Measurements from ENCODE around the gene USP10.

USP10 gene

DNA sequence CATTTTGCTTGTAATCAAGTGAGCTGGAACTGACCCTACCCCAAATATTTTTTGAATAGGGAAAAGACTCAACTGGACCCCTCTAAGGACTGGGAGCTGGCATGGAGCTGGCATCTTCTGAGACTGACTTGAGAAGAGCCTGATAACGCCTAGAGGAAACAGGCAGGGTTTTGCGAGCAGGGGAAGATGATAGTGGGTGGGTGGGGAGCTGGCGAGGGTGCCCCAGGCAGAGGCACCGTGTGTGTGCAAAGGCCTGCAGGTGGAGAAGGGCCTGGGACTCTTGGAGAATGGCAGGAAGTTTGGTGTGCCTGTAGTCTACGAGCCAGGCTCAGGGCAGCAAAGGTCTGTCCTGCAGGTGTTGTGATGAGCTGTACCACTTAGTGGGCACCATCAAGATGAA is 124.1 kb downstream of the USP10 start:
- DNase-seq (ENCODE audit: low spot score): no peak

DNA sequence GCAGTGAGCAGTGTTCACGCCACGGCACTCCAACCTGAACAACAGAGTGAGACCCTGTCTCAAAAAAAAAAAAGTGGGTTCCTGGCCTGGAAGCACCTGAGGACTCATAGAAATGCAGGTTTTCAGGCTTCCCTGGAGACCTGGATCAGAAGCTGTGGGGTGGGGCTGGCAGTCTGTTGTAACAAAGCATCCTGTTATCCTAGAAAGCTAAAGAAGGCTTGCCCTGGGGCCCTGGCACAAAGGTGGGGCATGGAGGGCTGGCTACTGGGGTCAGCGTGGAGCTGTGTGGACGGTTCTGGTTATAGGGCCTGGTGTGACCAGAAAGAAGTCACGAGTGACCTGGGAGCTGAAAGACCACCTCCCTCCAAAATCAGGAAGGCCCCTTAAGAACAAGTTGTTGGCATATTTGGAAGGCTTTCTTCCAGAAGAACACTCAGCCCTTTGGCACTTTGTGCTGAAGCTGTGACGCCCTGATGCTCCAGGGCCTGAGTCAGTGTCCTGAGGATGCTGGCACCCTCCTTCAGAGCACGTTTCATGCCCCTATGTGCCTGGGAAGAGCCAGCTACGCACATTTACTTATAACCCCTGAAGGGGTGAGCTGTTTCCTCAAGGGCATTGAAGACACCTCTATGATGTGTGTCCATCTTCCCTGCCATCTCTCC is 126.2 kb downstream of the USP10 start:
- no peak for DNase-seq (ENCODE audit: low spot score)

DNA sequence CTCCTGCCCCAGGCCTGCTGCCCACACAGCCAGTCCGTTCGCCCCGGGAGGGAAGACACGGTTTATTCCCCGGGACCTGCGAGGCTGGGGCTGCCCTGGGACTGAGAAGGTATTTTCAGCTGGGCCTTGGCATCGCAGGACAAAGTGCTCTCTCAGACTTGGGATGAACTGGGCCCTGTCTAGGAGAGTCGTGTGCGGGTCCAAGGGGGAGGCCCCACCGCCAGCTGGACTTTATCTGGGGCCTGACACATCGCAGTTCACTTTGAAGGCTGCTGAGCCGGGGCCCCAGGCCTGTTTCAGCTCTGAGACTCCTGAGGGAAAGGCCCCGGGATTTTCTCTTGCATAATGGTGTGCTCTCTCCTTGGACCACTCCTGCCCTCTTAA is 126.8 kb downstream of the USP10 start:
- peak; percentile 64 for DNase-seq (ENCODE audit: low spot score)

DNA sequence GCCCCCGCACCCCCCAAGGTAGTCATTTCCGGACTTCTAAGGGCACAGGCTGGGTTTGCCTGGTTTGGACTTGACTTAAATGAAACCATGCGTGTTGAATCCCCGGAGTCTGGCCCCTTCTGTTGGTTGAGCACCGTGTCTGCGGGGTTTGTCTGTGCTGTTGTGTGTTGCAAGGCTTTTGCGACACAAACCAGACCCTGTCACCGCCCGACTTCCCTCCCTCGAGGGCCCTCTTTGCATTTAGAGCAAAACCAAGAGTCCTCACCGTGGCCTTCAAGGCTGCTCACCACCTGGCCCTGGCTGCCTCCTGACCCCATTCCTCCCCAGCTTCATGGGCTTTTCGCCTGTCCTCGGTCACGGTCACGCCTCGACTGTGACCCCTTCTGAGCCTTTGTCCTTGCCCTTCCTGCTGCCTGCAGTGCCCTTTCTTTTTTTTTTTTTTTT is 127.4 kb downstream of the USP10 start:
- DNase-seq (ENCODE audit: low spot score): no peak

DNA sequence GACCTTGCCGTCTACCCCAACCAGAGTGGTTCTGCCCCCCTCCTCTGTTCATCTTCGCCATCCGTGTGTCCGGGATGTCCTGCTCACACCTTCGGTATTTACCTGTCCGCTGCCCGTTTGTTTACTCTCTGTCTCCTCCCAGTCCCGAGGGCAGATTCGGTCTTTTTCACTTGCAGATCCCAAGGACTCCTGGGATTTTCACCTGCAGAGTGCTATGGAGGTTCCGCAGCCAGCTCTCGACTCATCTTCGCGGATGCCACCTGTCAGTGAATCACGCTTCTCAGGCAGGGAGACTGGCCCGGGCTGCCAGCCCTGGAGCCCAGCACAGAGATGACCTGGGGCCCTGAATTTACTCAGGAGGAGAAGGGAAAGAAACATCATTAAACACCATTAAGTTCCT is 128.1 kb downstream of the USP10 start:
- no peak for DNase-seq (ENCODE audit: low spot score)

DNA sequence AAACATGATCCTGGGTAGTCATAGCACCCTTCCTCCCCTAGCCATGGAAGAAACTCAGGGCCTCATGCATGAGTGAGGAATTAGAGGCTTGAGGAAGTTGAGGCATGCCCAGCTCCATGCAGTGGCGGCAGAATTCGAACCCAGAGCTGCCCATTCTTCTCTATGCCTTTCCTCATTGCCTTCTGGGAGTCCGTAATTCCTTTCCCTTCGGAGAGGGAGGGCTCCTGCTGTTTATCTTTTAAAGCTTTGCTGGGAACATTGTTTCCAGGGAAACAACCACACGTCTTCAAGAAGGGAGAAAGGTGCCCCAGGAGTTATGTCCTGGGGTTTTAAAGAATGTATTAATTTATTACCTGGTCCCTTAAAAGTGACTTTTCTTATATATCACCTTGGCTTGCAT is 128.5 kb downstream of the USP10 start:
- no peak for DNase-seq (ENCODE audit: low spot score)

Data from hepatic stellate cell (primary cell).